Coronary artery (tissue), 2 donors: ENCODE measurements around the gene CSK.

Experiments
- DNase-seq: peaks from one replicate; pipeline ENCODE4 v3.0.0-alpha.2; 2017; ENCODE audit warnings: low spot score
- H3K27ac ChIP-seq, 2 donors: fragments of 200-600 bp; sonication (generic); one replicate each; pipeline ENCODE4 v1.5.1; 2016 to 2019
- H3K4me3 ChIP-seq: fragments of 200-600 bp; sonication (generic); 2 replicates; pipeline ENCODE4 v1.5.1; 2016; ENCODE audit warnings: mild to moderate bottlenecking, moderate library complexity
- CTCF ChIP-seq: fragments of 200-600 bp; sonication (generic); IDR thresholded peaks from one replicate; pipeline ENCODE4 v1.5.1; 2019; ENCODE audit warnings: antibody characterized with exemption

The CSK gene

GRCh38 chr15:74788042-74788682 is 6.3 kb downstream of the CSK start:
- peak overlapping the region; percentile 47 to 67 for H3K27ac ChIP-seq
- no peak for DNase-seq
- no peak overlapping the region for H3K4me3 ChIP-seq
- TF ChIP-seq CTCF, result no peak

- H3K4me3 ChIP-seq, result peak overlapping the region; percentile 18
These were observed 6.8 kb downstream of the CSK start for GRCh38 chr15:74788683-74789151.

GRCh38 chr15:74789171-74789631 is 7.3 kb downstream of the CSK start:
- peak overlapping the region; percentile 18 for H3K4me3 ChIP-seq
- DNase-seq, result no peak
- H3K27ac ChIP-seq, result peak overlapping the region; percentile 59 to 67
- no peak for TF ChIP-seq CTCF

More at GRCh38 chr15:74788683-74789151, 6.8 kb downstream of the CSK start:
- peak overlapping the region in 1 of 2 donors; percentile 67 for H3K27ac ChIP-seq
- DNase-seq, result no peak
- TF ChIP-seq CTCF, result no peak

GRCh38 chr15:74789741-74790079 is 7.8 kb downstream of the CSK start:
- H3K27ac ChIP-seq, result peak overlapping the region; percentile 59 to 67
- no peak for TF ChIP-seq CTCF
- peak overlapping the region; percentile 34 for H3K4me3 ChIP-seq
- no peak for DNase-seq

- Histone ChIP-seq H3K27ac (peak overlapping the region; percentile 59 to 67), H3K4me3 (peak overlapping the region; percentile 34)
- no peak for DNase-seq
- no peak for TF ChIP-seq CTCF
These were observed 8.4 kb downstream of the CSK start for GRCh38 chr15:74790080-74790916.

- H3K4me3 ChIP-seq, result no peak overlapping the region
- no peak for DNase-seq
- TF ChIP-seq CTCF, result no peak
- no peak overlapping the region for H3K27ac ChIP-seq
These were observed 9.1 kb downstream of the CSK start for GRCh38 chr15:74791007-74791406.
